IMR-90 (cell line): Measurements from ENCODE around the gene SRRM4. TPM values are rescaled to one million over a fixed set of nuclear protein-coding genes. Genes with fewer than 3 reads are reported as not detected.

Experiments
- ATAC-seq: fragments of 200-7000 bp; cut with Tn5 transposase; 2 replicates; pipeline ENCODE4 v1.9.1; 2020; ENCODE audit warnings: low read depth, mild to moderate bottlenecking, moderate library complexity
- BruUV-seq: library from RNA; stranded (reverse); fragments of 400-500 nt; replicated peaks from 2 replicates; lab custom pipeline; 2021; lab: Mats Ljungman, UMichigan
- CTCF ChIA-PET: fragments of 300-600 bp; formaldehyde crosslinking; extraction: SDS; loops from one replicate; lab custom pipeline; 2021; ENCODE audit warnings: antibody characterized with exemption; lab: Yijun Ruan, JAX
- POLR2A ChIA-PET: fragments of 300-600 bp; sonication (Branson Sonifier 250); formaldehyde crosslinking; loops from one replicate; lab custom pipeline; 2022; ENCODE audit warnings: antibody characterized with exemption; ENCODE audit not compliant: unreplicated experiment; lab: Charles Lee
- DNase-seq: peaks from one replicate; pipeline ENCODE4 v3.0.0; 2013
- H2AFZ ChIP-seq: replicated peaks from 2 replicates; pipeline ENCODE3; 2013; ENCODE audit warnings: low read length, mild to moderate bottlenecking; ENCODE audit not compliant: poor library complexity
- H2AK5ac ChIP-seq: 2 replicates; pipeline ENCODE4 v1.6.1; 2013; ENCODE audit warnings: low read depth, low read length, inconsistent platforms
- H2AK9ac ChIP-seq: replicated peaks from 2 replicates; pipeline ENCODE3; 2013; ENCODE audit warnings: mild to moderate bottlenecking, low read depth, low read length, moderate library complexity; ENCODE audit not compliant: poor library complexity
- H2BK120ac ChIP-seq: 2 replicates; pipeline ENCODE4 v1.6.1; 2013; ENCODE audit warnings: low read depth, low read length, inconsistent platforms
- H2BK15ac ChIP-seq: 3 replicates; pipeline ENCODE4 v1.6.1; 2013; ENCODE audit warnings: low read depth, low read length, inconsistent platforms
- H2BK20ac ChIP-seq: 2 replicates; pipeline ENCODE4 v1.6.1; 2013; ENCODE audit warnings: low read depth, mild to moderate bottlenecking, inconsistent platforms, low read length, moderate library complexity
- H2BK5ac ChIP-seq: 2 replicates; pipeline ENCODE4 v1.6.1; 2013; ENCODE audit warnings: mild to moderate bottlenecking, low read depth, low read length, inconsistent platforms; ENCODE audit not compliant: poor library complexity, severe bottlenecking
- H3K14ac ChIP-seq: replicated peaks from 2 replicates; pipeline ENCODE4 v1.6.1; 2013; ENCODE audit warnings: low read depth, low read length, inconsistent platforms
- H3K18ac ChIP-seq: 2 replicates; pipeline ENCODE4 v1.6.1; 2013; ENCODE audit warnings: low read depth, low read length, control low read depth
- H3K23ac ChIP-seq: 2 replicates; pipeline ENCODE4 v1.6.1; 2013; ENCODE audit warnings: low read depth, low read length, inconsistent platforms
- H3K27ac ChIP-seq: 2 replicates; pipeline ENCODE4 v1.5.1; 2013; ENCODE audit warnings: mild to moderate bottlenecking, control low read depth, low read length; ENCODE audit not compliant: insufficient read depth
- H3K27me3 ChIP-seq: 2 replicates; pipeline ENCODE4 v1.6.1; 2013; ENCODE audit warnings: low read length; ENCODE audit not compliant: control insufficient read depth, insufficient read depth
- H3K36me3 ChIP-seq: 2 replicates; pipeline ENCODE4 v1.6.1; 2013; ENCODE audit warnings: low read length, mixed read lengths; ENCODE audit not compliant: control insufficient read depth, insufficient read depth
- H3K4ac ChIP-seq: 2 replicates; pipeline ENCODE4 v1.6.1; 2013; ENCODE audit warnings: low read depth, low read length, inconsistent platforms
- H3K4me1 ChIP-seq: 2 replicates; pipeline ENCODE4 v1.6.1; 2013; ENCODE audit warnings: low read length, mixed read lengths; ENCODE audit not compliant: control insufficient read depth, insufficient read depth
- H3K4me2 ChIP-seq: 2 replicates; pipeline ENCODE4 v1.6.1; 2013; ENCODE audit warnings: low read depth, mild to moderate bottlenecking, control low read depth, low read length, moderate library complexity
- H3K4me3 ChIP-seq: 2 replicates; pipeline ENCODE4 v1.5.1; 2013; ENCODE audit warnings: low read depth, mild to moderate bottlenecking, control low read depth, low read length, moderate library complexity; ENCODE audit not compliant: insufficient read depth
- H3K56ac ChIP-seq: 2 replicates; pipeline ENCODE4 v1.6.1; 2013; ENCODE audit warnings: low read length, inconsistent platforms; ENCODE audit not compliant: insufficient read depth; ENCODE audit errors: extremely low read depth
- H3K79me1 ChIP-seq, 2 experiments: 2 replicates each; pipeline ENCODE4 v1.6.1; 2013; ENCODE audit warnings: low read length in 2 of 2, inconsistent platforms in 1 of 2, low read depth in 1 of 2
- H3K9ac ChIP-seq: 2 replicates; pipeline ENCODE4 v1.6.1; 2013; ENCODE audit warnings: low read depth, low read length, control low read depth
- H3K9me1 ChIP-seq: 2 replicates; pipeline ENCODE4 v1.6.1; 2013; ENCODE audit warnings: low read length, inconsistent platforms; ENCODE audit not compliant: insufficient read depth
- H3K9me3 ChIP-seq: 2 replicates; pipeline ENCODE4 v1.6.1; 2013; ENCODE audit warnings: low read length; ENCODE audit not compliant: control insufficient read depth, insufficient read depth
- H4K20me1 ChIP-seq: 2 replicates; pipeline ENCODE4 v1.6.1; 2013; ENCODE audit warnings: low read length, inconsistent platforms; ENCODE audit not compliant: insufficient read depth
- H4K5ac ChIP-seq: 2 replicates; pipeline ENCODE4 v1.6.1; 2013; ENCODE audit warnings: mild to moderate bottlenecking, low read depth, low read length, control low read depth
- H4K8ac ChIP-seq, 2 experiments: 2 replicates each; pipeline ENCODE4 v1.6.1; 2013; ENCODE audit warnings: low read depth in 2 of 2, low read length in 2 of 2, control low read depth in 1 of 2, inconsistent platforms in 1 of 2
- H4K91ac ChIP-seq: 2 replicates; pipeline ENCODE4 v1.6.1; 2013; ENCODE audit warnings: low read depth, low read length, inconsistent platforms; ENCODE audit not compliant: insufficient read depth
- CEBPB ChIP-seq: IDR thresholded peaks from 2 replicates; pipeline ENCODE4 v1.6.1; 2012; ENCODE audit warnings: low read depth, low read length, improper control_type of control experiment
- POLR2A ChIP-seq: IDR thresholded peaks from 2 replicates; pipeline ENCODE4 v1.6.1; 2012; ENCODE audit warnings: mild to moderate bottlenecking, low read depth, low read length
- RAD21 ChIP-seq: IDR thresholded peaks from 2 replicates; pipeline ENCODE4 v1.6.1; 2012; ENCODE audit warnings: low read length, improper control_type of control experiment
- RFX5 ChIP-seq: IDR thresholded peaks from 2 replicates; pipeline ENCODE4 v1.8.0; 2012; ENCODE audit warnings: low read depth, mild to moderate bottlenecking, low read length, moderate library complexity
- dilution Hi-C: fragments of 300-500 bp; cut with HindIII; formaldehyde crosslinking; loops from one replicate; pipeline ENCODE4 v1.14.3; 2018; ENCODE audit warnings: low sequenced_read_pairs; ENCODE audit not compliant: unreplicated experiment
- in situ Hi-C: fragments of 300-500 bp; cut with MboI; formaldehyde crosslinking; loops from 3 replicates; pipeline ENCODE4 v1.14.3; 2019; ENCODE audit warnings: low sequenced_read_pairs, inconsistent platforms, mixed read lengths
- intact Hi-C: fragments of 100-400 bp; cut with micrococcal nuclease; formaldehyde crosslinking; loops from 2 replicates; pipeline ENCODE4 v1.10.0; 2022
- polyA plus RNA-seq, 3 experiments: library from polyadenylated mRNA; depleted of rRNA; stranded (reverse); fragments of >200 nt; gene quantifications; 2 replicates each; pipeline ENCODE4 v1.2.3, GENCODE V29; 2012; ENCODE audit warnings: low replicate concordance in 1 of 3
- total RNA-seq: library from RNA; depleted of rRNA; stranded (reverse); fragments of >200 nt; gene quantifications from 2 replicates; pipeline ENCODE4 v1.2.3, GENCODE V29; 2012
- TF ChIP-seq, protein P1 (sequence below): fragments of 150-350 bp; IDR thresholded peaks from 2 replicates; pipeline ENCODE4 v1.6.1; 2017; ENCODE audit warnings: mild to moderate bottlenecking, antibody characterized with exemption, low read length, low read depth

The SRRM4 gene
- total and polyA plus RNA-seq, 2 of the 4 experiments (the other 2 are of a cell fraction): not detected

DNA sequence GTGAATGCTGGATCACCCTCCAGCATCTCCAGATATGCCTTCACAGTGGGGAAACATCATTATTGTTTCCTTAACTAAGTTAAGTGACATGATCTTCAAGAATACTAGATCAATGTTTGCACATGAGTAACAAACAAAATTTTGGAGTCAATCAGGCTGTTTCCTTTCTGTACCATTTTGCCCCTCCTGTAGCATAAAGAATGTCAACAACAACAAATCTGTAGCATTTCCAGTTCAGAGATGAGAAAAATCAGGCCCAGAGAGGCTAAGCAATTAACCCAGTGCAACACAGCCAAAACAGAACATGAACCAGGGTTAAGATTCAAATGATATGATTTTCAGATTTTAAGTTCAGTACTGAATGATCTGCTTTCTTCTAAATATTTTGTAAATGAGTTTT, 31.7 kb downstream of the SRRM4 start:
- BruUV-seq: no TSS peak
- no peak overlapping the region for H3K27ac ChIP-seq
- no peak overlapping the region for H3K4me2 ChIP-seq
- TF ChIP-seq RFX5 (no peak), RAD21 (no peak), POLR2A (no peak), CEBPB (no peak)
- TF ChIP-seq, protein P1, sequence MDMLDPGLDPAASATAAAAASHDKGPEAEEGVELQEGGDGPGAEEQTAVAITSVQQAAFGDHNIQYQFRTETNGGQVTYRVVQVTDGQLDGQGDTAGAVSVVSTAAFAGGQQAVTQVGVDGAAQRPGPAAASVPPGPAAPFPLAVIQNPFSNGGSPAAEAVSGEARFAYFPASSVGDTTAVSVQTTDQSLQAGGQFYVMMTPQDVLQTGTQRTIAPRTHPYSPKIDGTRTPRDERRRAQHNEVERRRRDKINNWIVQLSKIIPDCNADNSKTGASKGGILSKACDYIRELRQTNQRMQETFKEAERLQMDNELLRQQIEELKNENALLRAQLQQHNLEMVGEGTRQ: no peak
- ChIA-PET POLR2A (no interaction called here), CTCF (no interaction called here)
- no peak overlapping the region for H3K4me3 ChIP-seq
- H2AK5ac ChIP-seq: no peak overlapping the region
- intact Hi-C loops: no loop called here
- H3K23ac ChIP-seq: no peak overlapping the region
- H3K27me3 ChIP-seq: no peaks in the 10 kb centered on the region
- no peak overlapping the region for H3K18ac ChIP-seq
- H3K9me1 ChIP-seq: no peaks in the 10 kb centered on the region
- H3K79me1 ChIP-seq: no peaks in the 10 kb centered on the region
- H4K8ac ChIP-seq: no peak overlapping the region
- dilution Hi-C loops: no loop called here
- no peak overlapping the region for H4K91ac ChIP-seq
- no peaks in the 10 kb centered on the region for H4K20me1 ChIP-seq
- no peak overlapping the region for H3K14ac ChIP-seq
- in situ Hi-C loops: no loop called here
- ATAC-seq: no peak
- H4K5ac ChIP-seq: no peak overlapping the region
- no peak overlapping the region for H3K9ac ChIP-seq
- no peak overlapping the region for H2BK20ac ChIP-seq
- no peak overlapping the region for H3K4ac ChIP-seq
- no peak overlapping the region for H2AFZ ChIP-seq
- no peak for DNase-seq
- peaks cover 12% of the 10 kb centered on the region for H3K9me3 ChIP-seq
- H3K56ac ChIP-seq: no peak overlapping the region
- H2BK15ac ChIP-seq: no peak overlapping the region
- H2BK5ac ChIP-seq: no peak overlapping the region
- no peaks in the 10 kb centered on the region for H3K4me1 ChIP-seq
- no peaks in the 10 kb centered on the region for H3K36me3 ChIP-seq
- H2BK120ac ChIP-seq: no peak overlapping the region
- no peak overlapping the region for H2AK9ac ChIP-seq
